Gastroesophageal sphincter (tissue), 3 donors: ENCODE measurements around the gene NR2E1.

ENCODE experiments used
- EP300 ChIP-seq: sonication (generic); formaldehyde crosslinking; IDR thresholded peaks from one replicate; pipeline ENCODE4 v1.6.1; 2017; ENCODE audit warnings: antibody characterized with exemption, mild to moderate bottlenecking
- POLR2A ChIP-seq, 2 donors: fragments of 450-650 bp; IDR thresholded peaks; one replicate each; pipeline ENCODE4 v1.6.1; 2017; ENCODE audit warnings: antibody characterized with exemption in 2 of 2, mild to moderate bottlenecking in 2 of 2, moderate library complexity in 1 of 2
- POLR2AphosphoS5 ChIP-seq: sonication (generic); formaldehyde crosslinking; IDR thresholded peaks from one replicate; pipeline ENCODE4 v1.6.1; 2017; ENCODE audit warnings: antibody characterized with exemption
- TF ChIP-seq, protein P1 (sequence below), 4 experiments: fragments of 200-600 bp in 2 of 4; fragments of 450-650 bp in 2 of 4; sonication (generic) in 1 of 4; IDR thresholded peaks; one replicate each; pipeline ENCODE4 v1.5.1; 2017 to 2019; ENCODE audit warnings: antibody characterized with exemption in 4 of 4, mild to moderate bottlenecking in 2 of 4, moderate library complexity in 2 of 4

- TF ChIP-seq POLR2A (IDR thresholded peaks at IDR 0.05) (no peak), EP300 (no peak), POLR2AphosphoS5 (no peak)
- TF ChIP-seq, protein P1, sequence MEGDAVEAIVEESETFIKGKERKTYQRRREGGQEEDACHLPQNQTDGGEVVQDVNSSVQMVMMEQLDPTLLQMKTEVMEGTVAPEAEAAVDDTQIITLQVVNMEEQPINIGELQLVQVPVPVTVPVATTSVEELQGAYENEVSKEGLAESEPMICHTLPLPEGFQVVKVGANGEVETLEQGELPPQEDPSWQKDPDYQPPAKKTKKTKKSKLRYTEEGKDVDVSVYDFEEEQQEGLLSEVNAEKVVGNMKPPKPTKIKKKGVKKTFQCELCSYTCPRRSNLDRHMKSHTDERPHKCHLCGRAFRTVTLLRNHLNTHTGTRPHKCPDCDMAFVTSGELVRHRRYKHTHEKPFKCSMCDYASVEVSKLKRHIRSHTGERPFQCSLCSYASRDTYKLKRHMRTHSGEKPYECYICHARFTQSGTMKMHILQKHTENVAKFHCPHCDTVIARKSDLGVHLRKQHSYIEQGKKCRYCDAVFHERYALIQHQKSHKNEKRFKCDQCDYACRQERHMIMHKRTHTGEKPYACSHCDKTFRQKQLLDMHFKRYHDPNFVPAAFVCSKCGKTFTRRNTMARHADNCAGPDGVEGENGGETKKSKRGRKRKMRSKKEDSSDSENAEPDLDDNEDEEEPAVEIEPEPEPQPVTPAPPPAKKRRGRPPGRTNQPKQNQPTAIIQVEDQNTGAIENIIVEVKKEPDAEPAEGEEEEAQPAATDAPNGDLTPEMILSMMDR (IDR thresholded peaks at IDR 0.05), result no peak
These were observed 38.0 kb upstream of the NR2E1 start for GRCh38 chr6:108127826-108128225.
